ENCODE results near the gene THADA.
A peak's percentile ranks its signal among the peaks of the same experiment; 100 is the strongest.

The THADA gene

DNA sequence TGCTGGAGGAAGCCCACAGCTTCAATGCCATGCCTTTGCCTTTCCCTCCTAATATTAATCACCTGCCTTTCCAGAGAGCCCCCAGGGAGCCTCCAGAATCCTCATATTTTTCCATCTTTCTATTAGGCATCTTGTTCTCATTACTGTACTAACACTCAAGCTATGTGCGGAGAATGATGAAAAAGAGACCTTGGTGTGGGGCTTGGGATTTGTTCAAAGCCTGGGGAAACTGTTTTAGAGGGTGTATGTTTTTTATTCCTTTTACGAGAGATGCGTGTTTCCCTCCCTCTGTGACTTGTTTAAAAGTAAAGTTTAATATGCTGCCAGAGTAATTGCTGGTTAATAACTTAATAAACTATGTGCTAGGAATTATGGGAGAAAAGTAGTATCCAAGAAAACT, 267.0 kb downstream of the THADA start:
- H3K4me1 ChIP-seq, result peaks cover 24 to 92% (median 56%) of the 10 kb centered on the region in 10 experiments
- peaks cover 0 to 28% (median 17%) of the 10 kb centered on the region in 11 experiments; a peak in 9 of 22 replicates for H3K36me3 ChIP-seq
- H4K20me1 ChIP-seq, result no peaks in the 10 kb centered on the region
- H3K4me3 ChIP-seq, result no peak overlapping the region
- no peak for TF ChIP-seq Cebpa-rat (IDR thresholded peaks at IDR 0.05)
- H3K27ac ChIP-seq, result peak overlapping the region in 1 of 11 experiments; percentile 11; a peak in 2 of 22 replicates
- no peak overlapping the region for H3K9ac ChIP-seq
- H3K4me2 ChIP-seq, result no peak overlapping the region
- peaks cover 0 to 17% (median 0%) of the 10 kb centered on the region in 11 experiments; a peak in 7 of 22 replicates for H3K9me3 ChIP-seq (replicated peaks in 1 of 11)
- no peaks in the 10 kb centered on the region for H3K27me3 ChIP-seq

DNA sequence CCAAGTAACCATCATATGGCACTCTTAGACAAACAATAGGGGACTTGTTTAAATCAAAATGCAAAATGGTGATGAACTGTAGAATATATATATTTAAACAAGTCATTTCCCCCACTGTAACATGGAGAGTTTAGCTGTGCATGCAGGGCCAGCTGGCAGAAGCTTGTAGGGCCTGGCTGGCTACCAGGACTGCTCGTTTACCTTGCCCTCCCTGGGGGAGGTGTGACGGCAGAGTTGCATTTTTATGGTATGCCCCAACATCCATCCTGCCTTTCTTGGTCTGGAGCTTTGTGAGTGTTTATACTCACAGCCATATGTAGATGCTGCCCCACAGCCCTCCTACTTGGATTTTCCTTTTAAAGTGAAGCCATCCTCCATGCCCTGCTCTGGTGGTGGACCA, 267.7 kb downstream of the THADA start:
- Histone ChIP-seq H3K27me3 (no peaks in the 10 kb centered on the region), H3K9ac (no peak overlapping the region), H3K4me2 (0 out of 22 replicates have a peak overlapping the region, but pooled peaks of 1 of the 11 experiments have one; percentile 17), H3K9me3 (replicated peaks in 1 of 11) (peaks cover 0 to 17% (median 0%) of the 10 kb centered on the region in 11 experiments; a peak in 7 of 22 replicates), H4K20me1 (no peaks in the 10 kb centered on the region), H3K4me3 (no peak overlapping the region), H3K4me1 (peaks cover 17 to 90% (median 49%) of the 10 kb centered on the region in 10 experiments), H3K27ac (no peak overlapping the region), H3K36me3 (peaks cover 0 to 28% (median 17%) of the 10 kb centered on the region in 11 experiments; a peak in 9 of 22 replicates)
- no peak for TF ChIP-seq Cebpa-rat (IDR thresholded peaks at IDR 0.05)

DNA sequence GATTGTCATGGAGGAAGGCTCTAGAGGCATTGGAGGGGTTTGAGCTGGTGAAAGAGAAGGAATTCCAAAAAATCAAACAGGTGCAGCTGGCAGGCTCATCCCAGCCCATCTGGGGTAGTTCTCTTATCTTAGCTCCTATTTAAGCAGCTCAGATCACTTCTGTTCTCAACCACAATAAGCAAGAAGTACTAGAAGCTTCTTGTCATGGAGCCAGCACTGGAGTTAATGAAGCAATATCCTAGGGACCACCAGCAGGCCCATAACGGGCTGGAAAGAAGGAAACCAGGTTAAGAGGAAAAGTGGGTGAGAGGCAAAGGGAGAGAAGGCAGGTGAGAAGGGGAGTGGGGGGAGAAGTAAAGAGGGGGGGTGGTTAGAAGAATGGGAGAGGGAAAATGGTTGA, 268.7 kb downstream of the THADA start:
- Histone ChIP-seq H4K20me1 (no peaks in the 10 kb centered on the region), H3K36me3 (peaks cover 0 to 28% (median 17%) of the 10 kb centered on the region in 11 experiments; a peak in 9 of 22 replicates), H3K4me1 (peaks cover 7 to 80% (median 38%) of the 10 kb centered on the region in 10 experiments; a peak in 19 of 20 replicates), H3K4me2 (peak overlapping the region in 4 of 11 experiments; percentile 44 to 62 (median 52); a peak in 7 of 22 replicates), H3K9ac (no peak overlapping the region), H3K27me3 (no peaks in the 10 kb centered on the region), H3K27ac (peak overlapping the region in 1 of 11 experiments; percentile 19; a peak in 2 of 22 replicates), H3K4me3 (no peak overlapping the region), H3K9me3 (replicated peaks in 1 of 11) (peaks cover 0 to 17% (median 0%) of the 10 kb centered on the region in 11 experiments; a peak in 7 of 22 replicates)
- no peak for TF ChIP-seq Cebpa-rat (IDR thresholded peaks at IDR 0.05)

DNA sequence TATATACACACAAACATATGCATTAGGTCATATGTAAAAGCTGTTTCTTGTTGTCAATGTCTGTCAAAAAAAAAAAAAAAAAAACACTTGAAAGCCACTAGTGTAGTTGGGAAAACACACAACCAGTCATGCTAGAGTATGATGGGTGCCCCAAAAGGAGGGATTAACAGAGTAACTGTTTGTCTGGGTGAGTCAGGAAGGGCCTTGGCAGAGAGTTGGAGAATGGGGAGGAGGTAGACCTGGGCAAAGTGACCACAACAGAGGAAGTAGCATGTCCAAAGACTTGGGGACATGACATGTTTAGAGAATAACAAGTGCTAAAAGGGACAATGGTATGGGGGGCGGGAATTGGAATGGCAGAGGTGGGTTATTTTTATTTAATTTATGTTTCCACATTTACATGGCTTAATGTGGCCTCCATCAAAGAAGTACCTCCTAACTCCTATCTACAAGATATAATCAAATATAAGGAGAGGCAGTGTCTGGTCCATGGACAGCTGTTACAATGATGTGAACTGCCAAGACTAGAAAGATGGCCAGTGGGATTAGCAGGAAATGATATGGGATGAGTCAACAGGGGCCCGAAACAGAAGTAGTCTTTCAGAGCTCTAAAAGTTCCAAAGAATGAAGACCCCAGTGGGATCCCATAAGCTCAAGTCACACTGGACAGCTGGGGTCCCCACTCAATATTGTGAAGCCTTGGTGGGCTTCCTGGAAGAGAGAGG, 269.6 kb downstream of the THADA start:
- Histone ChIP-seq H3K4me3 (no peak overlapping the region), H3K9ac (no peak overlapping the region), H3K9me3 (replicated peaks in 1 of 11) (peaks cover 0 to 17% (median 0%) of the 10 kb centered on the region in 11 experiments; a peak in 7 of 22 replicates), H4K20me1 (no peaks in the 10 kb centered on the region), H3K4me1 (peaks cover 2 to 72% (median 30%) of the 10 kb centered on the region in 10 experiments; a peak in 16 of 20 replicates), H3K36me3 (peaks cover 0 to 32% (median 21%) of the 10 kb centered on the region in 11 experiments; a peak in 13 of 22 replicates), H3K27ac (peak overlapping the region in 1 of 11 experiments; percentile 12; a peak in 1 of 22 replicates), H3K4me2 (peak overlapping the region in 6 of 11 experiments; percentile 28 to 68 (median 52); a peak in 11 of 22 replicates), H3K27me3 (no peaks in the 10 kb centered on the region)
- no peak for TF ChIP-seq Cebpa-rat (IDR thresholded peaks at IDR 0.05)

DNA sequence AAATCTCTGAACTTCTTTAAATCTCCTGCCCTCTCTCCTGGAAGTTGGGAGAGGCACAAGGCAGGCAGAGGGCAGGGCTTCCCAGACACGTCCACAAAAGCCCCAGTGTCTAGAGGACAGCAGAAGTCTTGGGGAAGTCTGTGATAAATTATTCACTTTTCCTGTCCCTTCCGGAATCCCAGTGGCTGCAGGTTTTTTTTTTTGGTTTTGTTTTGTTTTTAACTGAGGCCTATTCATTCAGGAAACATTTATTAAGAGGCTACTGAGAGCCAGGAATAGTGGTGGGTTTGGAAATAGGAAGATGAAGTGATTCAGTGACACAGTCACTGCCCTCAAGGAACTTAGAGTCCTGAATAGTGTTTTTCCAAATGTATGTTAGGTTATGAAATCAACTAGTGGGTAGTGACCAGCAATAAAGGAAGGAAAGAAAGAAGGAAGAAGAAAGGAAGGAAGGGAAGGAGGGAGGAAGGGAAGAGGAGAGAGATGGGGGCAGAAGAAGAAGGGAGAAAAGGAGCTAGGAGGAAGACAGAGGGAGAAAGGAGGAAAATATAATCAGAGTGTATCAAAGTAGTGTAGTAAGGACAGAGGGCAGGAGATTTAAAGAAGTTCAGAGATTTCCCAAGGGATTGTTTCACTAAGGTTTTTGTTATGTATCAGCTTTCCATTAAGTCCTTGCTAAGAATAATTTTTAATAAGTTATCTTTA, 270.6 kb downstream of the THADA start:
- H3K4me2 ChIP-seq, result peak overlapping the region in 2 of 11 experiments; percentile 6 to 37; a peak in 2 of 22 replicates
- peaks cover 2 to 37% (median 23%) of the 10 kb centered on the region in 11 experiments; a peak in 15 of 22 replicates for H3K36me3 ChIP-seq
- H3K27ac ChIP-seq, result peak overlapping the region in 3 of 11 experiments; percentile 8 to 14 (median 9); a peak in 3 of 22 replicates
- peaks cover 0 to 17% (median 0%) of the 10 kb centered on the region in 11 experiments; a peak in 7 of 22 replicates for H3K9me3 ChIP-seq (replicated peaks in 1 of 11)
- TF ChIP-seq Cebpa-rat (IDR thresholded peaks at IDR 0.05), result no peak
- H3K4me3 ChIP-seq, result no peak overlapping the region
- no peaks in the 10 kb centered on the region for H4K20me1 ChIP-seq
- H3K9ac ChIP-seq, result no peak overlapping the region
- no peaks in the 10 kb centered on the region for H3K27me3 ChIP-seq
- peaks cover 0 to 62% (median 20%) of the 10 kb centered on the region in 10 experiments; a peak in 12 of 20 replicates for H3K4me1 ChIP-seq

DNA sequence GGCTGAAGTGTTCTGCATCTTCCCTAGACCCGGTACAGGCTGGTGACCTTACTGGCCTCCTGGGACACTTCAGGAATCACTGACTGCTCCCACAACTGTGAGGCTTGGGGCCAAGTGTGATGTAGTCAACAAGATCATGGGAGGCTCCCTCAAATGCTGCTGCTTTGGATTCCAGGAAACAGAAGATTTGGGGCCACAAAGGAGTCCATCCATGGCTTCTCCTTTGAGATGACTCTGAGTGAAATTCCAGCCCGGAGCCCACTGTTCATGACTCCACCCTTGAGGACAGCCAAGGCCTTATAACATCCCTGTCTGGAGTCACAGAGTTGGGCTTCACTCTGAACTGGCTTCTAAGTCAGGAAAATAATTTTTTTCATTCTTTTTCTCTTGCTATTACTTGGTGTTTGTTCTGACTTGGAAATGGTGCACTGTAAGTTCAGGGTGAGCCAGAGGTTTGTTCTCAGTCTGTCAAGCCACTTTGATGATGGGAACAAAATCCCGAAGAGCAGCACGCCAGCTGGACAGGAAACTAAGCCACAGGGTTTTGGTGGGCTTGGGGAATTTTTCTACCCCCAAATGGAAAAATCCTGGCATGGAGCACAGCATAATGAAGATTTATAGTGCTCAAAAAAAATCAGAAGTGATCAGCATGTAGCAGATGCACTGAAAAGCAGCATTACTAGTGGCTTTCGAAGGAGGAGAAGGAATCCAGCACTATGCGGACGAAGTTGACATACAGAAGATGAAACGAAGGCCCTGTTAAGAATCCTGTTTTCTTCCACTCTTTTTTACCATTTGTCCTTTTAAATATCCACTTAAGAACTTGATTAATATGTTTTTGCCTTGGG, 271.4 kb downstream of the THADA start:
- Histone ChIP-seq H3K9me3 (replicated peaks in 1 of 11) (peaks cover 0 to 17% (median 0%) of the 10 kb centered on the region in 11 experiments; a peak in 7 of 22 replicates), H3K4me1 (peaks cover 0 to 54% (median 17%) of the 10 kb centered on the region in 10 experiments; a peak in 12 of 20 replicates), H3K27me3 (no peaks in the 10 kb centered on the region), H3K9ac (no peak overlapping the region), H3K4me3 (no peak overlapping the region), H3K36me3 (peaks cover 10 to 40% (median 30%) of the 10 kb centered on the region in 11 experiments; a peak in 19 of 22 replicates), H3K27ac (peak overlapping the region in 4 of 11 experiments; percentile 8 to 32 (median 10); a peak in 4 of 22 replicates), H4K20me1 (no peaks in the 10 kb centered on the region), H3K4me2 (peak overlapping the region in 3 of 11 experiments; percentile 11 to 53 (median 30); a peak in 7 of 22 replicates)
- TF ChIP-seq Cebpa-rat (IDR thresholded peaks at IDR 0.05), result no peak

DNA sequence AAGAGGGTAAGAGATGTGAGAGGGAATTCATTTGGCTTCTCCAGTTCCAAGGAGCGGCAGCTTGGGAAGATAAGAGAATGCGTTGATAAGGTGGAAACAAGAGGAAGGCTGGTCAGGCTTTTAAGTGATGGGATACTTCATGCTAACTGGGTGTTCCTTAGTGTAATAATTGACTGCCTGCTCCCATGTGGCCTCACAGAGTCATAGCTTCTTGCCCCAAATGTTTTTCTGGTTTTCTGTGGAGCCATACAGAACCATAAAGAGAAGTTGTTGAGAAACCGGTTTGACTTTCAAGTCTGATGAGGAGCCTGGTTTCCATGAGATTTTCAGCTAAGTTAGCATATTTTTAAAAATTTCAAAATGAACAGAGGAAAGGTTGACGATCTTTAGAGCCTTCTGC, 272.0 kb downstream of the THADA start:
- H3K9me3 ChIP-seq (replicated peaks in 1 of 11), result peaks cover 0 to 17% (median 0%) of the 10 kb centered on the region in 11 experiments; a peak in 7 of 22 replicates
- no peak overlapping the region for H3K9ac ChIP-seq
- H4K20me1 ChIP-seq, result no peaks in the 10 kb centered on the region
- peak overlapping the region in 3 of 11 experiments; percentile 11 to 53 (median 30); a peak in 6 of 22 replicates for H3K4me2 ChIP-seq
- no peak overlapping the region for H3K4me3 ChIP-seq
- H3K27ac ChIP-seq, result peak overlapping the region in 2 of 11 experiments; percentile 5 to 32; a peak in 3 of 22 replicates
- TF ChIP-seq Cebpa-rat (IDR thresholded peaks at IDR 0.05), result no peak
- H3K36me3 ChIP-seq, result peaks cover 14 to 46% (median 33%) of the 10 kb centered on the region in 11 experiments; a peak in 20 of 22 replicates
- H3K4me1 ChIP-seq, result peaks cover 0 to 54% (median 17%) of the 10 kb centered on the region in 10 experiments; a peak in 12 of 20 replicates
- H3K27me3 ChIP-seq, result no peaks in the 10 kb centered on the region

DNA sequence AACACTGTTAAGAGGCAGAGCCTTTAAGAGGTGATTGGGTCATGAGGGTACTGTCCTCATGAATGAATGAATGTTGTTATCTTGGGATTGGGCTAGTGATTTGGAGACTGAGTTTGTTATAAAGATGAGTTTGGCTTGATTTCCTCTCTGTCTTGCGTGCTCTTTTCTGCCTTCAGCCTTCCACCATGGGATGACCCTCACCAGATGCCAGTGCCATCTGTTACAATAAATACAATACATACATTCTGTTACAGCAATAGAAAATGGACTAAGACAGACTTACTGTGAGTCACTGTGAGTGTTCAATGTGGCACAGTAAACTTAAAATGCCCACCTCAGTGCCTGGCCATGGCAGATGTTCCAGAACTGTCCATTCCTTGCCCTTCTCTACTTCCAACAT, 274.4 kb downstream of the THADA start:
- peaks cover 0 to 36% (median 12%) of the 10 kb centered on the region in 10 experiments; a peak in 15 of 20 replicates for H3K4me1 ChIP-seq
- no peak overlapping the region for H3K4me2 ChIP-seq
- no peak overlapping the region for H3K27ac ChIP-seq
- H3K4me3 ChIP-seq, result no peak overlapping the region
- H3K27me3 ChIP-seq, result no peaks in the 10 kb centered on the region
- H4K20me1 ChIP-seq, result no peaks in the 10 kb centered on the region
- peaks cover 0 to 16% (median 0%) of the 10 kb centered on the region in 11 experiments; a peak in 7 of 22 replicates for H3K9me3 ChIP-seq (replicated peaks in 1 of 11)
- TF ChIP-seq Cebpa-rat (IDR thresholded peaks at IDR 0.05), result no peak
- H3K9ac ChIP-seq, result no peak overlapping the region
- H3K36me3 ChIP-seq, result peaks cover 14 to 44% (median 29%) of the 10 kb centered on the region in 11 experiments; a peak in 20 of 22 replicates
